ENCODE measurements around the gene CDCA5.

The CDCA5 gene

GRCh38 chr11:65107751-65108468 lies 24.1 kb upstream of the CDCA5 start:
- in situ Hi-C loops (cut with HindIII; ENCODE audit: low pct_ligation_motif_present, low sequenced_read_pairs) = no loop called here
- peaks cover 2% of the 10 kb centered on the region for H3K36me3 ChIP-seq (replicated peaks)
- H3K4me3 ChIP-seq (ENCODE audit: low read depth, low read length) = no peak overlapping the region
- DNase-seq = no peak
- H3K27me3 ChIP-seq (replicated peaks) = no peaks in the 10 kb centered on the region
- TF ChIP-seq, protein P1, sequence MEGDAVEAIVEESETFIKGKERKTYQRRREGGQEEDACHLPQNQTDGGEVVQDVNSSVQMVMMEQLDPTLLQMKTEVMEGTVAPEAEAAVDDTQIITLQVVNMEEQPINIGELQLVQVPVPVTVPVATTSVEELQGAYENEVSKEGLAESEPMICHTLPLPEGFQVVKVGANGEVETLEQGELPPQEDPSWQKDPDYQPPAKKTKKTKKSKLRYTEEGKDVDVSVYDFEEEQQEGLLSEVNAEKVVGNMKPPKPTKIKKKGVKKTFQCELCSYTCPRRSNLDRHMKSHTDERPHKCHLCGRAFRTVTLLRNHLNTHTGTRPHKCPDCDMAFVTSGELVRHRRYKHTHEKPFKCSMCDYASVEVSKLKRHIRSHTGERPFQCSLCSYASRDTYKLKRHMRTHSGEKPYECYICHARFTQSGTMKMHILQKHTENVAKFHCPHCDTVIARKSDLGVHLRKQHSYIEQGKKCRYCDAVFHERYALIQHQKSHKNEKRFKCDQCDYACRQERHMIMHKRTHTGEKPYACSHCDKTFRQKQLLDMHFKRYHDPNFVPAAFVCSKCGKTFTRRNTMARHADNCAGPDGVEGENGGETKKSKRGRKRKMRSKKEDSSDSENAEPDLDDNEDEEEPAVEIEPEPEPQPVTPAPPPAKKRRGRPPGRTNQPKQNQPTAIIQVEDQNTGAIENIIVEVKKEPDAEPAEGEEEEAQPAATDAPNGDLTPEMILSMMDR (IDR thresholded peaks at IDR 0.05; ENCODE audit: low read depth, low read length, missing control alignments) = no peak
- H3K27ac ChIP-seq = no peak overlapping the region

- TF ChIP-seq, protein P1 (IDR thresholded peaks at IDR 0.05; ENCODE audit: low read depth, low read length, missing control alignments) = no peak
- Histone ChIP-seq H3K4me3 (ENCODE audit: low read depth, low read length) (no peak overlapping the region), H3K36me3 (replicated peaks) (peaks cover 2% of the 10 kb centered on the region), H3K27ac (no peak overlapping the region), H3K27me3 (replicated peaks) (no peaks in the 10 kb centered on the region)
- no peak for DNase-seq
- in situ Hi-C loops (cut with HindIII; ENCODE audit: low pct_ligation_motif_present, low sequenced_read_pairs) = no loop called here
Measured at GRCh38 chr11:65107078-65107477, 23.2 kb upstream of the CDCA5 start.

DNA sequence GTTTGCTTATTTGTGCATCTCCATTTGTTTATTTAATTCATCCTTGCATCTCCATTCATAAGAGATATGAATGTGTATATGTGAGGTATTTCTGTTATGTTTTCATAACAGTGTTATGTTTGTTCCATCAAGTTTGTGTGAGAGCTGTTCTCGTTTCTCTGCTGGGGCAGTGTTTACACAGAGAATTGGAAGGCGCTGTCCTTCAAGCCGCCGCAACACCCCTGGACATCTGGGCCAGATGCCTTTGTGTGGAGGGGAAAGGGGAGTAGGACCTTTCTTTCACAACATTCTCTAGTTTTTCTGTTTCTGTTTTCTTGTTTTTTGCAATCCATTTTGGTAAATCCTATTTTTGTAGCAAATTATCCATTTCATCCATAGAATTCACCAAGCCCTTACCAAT lies 20.8 kb upstream of the CDCA5 start:
- Histone ChIP-seq H3K36me3 (replicated peaks) (peaks cover 2% of the 10 kb centered on the region), H3K27ac (no peak overlapping the region), H3K4me3 (ENCODE audit: low read depth, low read length) (no peak overlapping the region), H3K27me3 (replicated peaks) (no peaks in the 10 kb centered on the region)
- no peak for DNase-seq
- in situ Hi-C loops (cut with HindIII; ENCODE audit: low pct_ligation_motif_present, low sequenced_read_pairs) = no loop called here
- TF ChIP-seq, protein P1 (IDR thresholded peaks at IDR 0.05; ENCODE audit: low read depth, low read length, missing control alignments) = no peak

GRCh38 chr11:65103476-65103875 lies 19.6 kb upstream of the CDCA5 start:
- no peak overlapping the region for H3K4me3 ChIP-seq (ENCODE audit: low read depth, low read length)
- in situ Hi-C loops (cut with HindIII; ENCODE audit: low pct_ligation_motif_present, low sequenced_read_pairs) = no loop called here
- no peaks in the 10 kb centered on the region for H3K27me3 ChIP-seq (replicated peaks)
- TF ChIP-seq, protein P1 (IDR thresholded peaks at IDR 0.05; ENCODE audit: low read depth, low read length, missing control alignments) = no peak
- no peak overlapping the region for H3K27ac ChIP-seq
- H3K36me3 ChIP-seq (replicated peaks) = no peaks in the 10 kb centered on the region
- DNase-seq = no peak

- in situ Hi-C loops (cut with HindIII; ENCODE audit: low pct_ligation_motif_present, low sequenced_read_pairs) = no loop called here
- no peak overlapping the region for H3K27ac ChIP-seq
- no peak for DNase-seq
Measured at GRCh38 chr11:65102142-65103095, 18.6 kb upstream of the CDCA5 start.

More at GRCh38 chr11:65102142-65103095, 18.6 kb upstream of the CDCA5 start:
- TF ChIP-seq, protein P1 (IDR thresholded peaks at IDR 0.05; ENCODE audit: low read depth, low read length, missing control alignments) = no peak
- no peak overlapping the region for H3K4me3 ChIP-seq (ENCODE audit: low read depth, low read length)
- H3K36me3 ChIP-seq (replicated peaks) = no peaks in the 10 kb centered on the region
- no peaks in the 10 kb centered on the region for H3K27me3 ChIP-seq (replicated peaks)

All from brain microvascular endothelial cell (primary cell).